ENCODE results near the gene MAML3.

Gene MAML3

DNA sequence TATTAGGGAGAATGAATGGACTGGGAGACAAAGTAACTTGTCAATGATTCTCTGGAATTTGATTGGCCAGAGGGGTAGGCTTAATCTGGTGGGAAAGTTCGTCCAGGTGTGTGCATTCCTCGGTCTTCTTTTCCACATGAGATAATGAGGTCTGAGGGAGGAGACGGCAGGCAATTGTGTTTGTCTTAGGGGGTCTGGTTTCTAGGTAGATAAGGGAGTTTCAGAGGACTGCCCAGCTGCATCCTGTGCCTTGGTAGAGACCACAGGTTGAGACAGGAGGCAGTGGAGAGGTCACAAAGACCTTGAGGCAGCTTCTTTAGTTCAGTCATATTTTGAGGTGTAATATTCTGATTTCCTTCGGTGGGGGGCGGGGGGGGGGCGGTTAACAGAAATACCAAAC is 484.1 kb downstream of the MAML3 start:
- DNase-seq = no peak

- no peak for DNase-seq
Observed at GRCh38 chr4:139669335-139669734, 484.6 kb downstream of the MAML3 start.

GRCh38 chr4:139668658-139669201 is 485.3 kb downstream of the MAML3 start:
- DNase-seq = no peak

DNA sequence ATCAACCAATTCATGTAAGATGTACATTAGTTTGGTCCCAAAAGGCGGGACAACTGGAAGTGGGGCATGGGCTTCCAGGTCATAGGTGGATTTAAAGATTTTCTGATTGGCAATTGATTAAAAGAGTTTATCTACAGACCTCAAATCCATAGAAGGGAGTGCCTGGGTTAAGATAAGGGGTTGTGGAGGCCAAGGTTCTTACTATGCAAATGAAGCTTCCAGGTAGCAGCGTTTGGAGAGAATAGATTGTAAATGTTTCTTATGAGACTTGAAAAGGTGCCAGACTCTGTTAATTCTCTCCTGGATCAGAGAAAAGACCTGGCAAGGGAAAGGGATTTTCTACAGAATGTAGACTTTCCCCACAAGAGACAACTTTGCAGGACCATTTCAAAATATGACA is 485.9 kb downstream of the MAML3 start:
- DNase-seq = no peak

All from stimulated activated naive CD4-positive, alpha-beta T cell (primary cell).